ENCODE results near the gene DENND5A.

GRCh38 chr11:9141186-9141585 is 124.0 kb downstream of the DENND5A start:
- no peak for TF ChIP-seq CTCF (IDR thresholded peaks at IDR 0.05)
- TF ChIP-seq POLR2AphosphoS5 (IDR thresholded peaks at IDR 0.05; ENCODE audit: low read depth, low read length), result no peak
- no peak for TF ChIP-seq TCF7L2 (IDR thresholded peaks at IDR 0.05; ENCODE audit: low read depth, low read length)
- TF ChIP-seq REST (IDR thresholded peaks at IDR 0.05; ENCODE audit: insufficient read depth in 1 of 2, low read depth in 2 of 2, low read length in 1 of 2), result no peak

Data from Panc1 (cell line).